ENCODE measurements around the gene AKAP13.
A peak's percentile ranks its signal among the peaks of the same experiment; 100 is the strongest.

Gene AKAP13

GRCh38 chr15:85495544-85495943 lies 115.1 kb downstream of the AKAP13 start:
- no peak for TF ChIP-seq ZFX (IDR thresholded peaks at IDR 0.05)
- H3K27ac ChIP-seq: no peak overlapping the region

- TF ChIP-seq CTCF (conservative IDR thresholded peaks at IDR 0.05) (no peak), ZFX (IDR thresholded peaks at IDR 0.05) (no peak)
- no peak overlapping the region; the same call in 1 of the 2 replicates for H3K27ac ChIP-seq
These were observed 115.7 kb downstream of the AKAP13 start for GRCh38 chr15:85496151-85496550.

- TF ChIP-seq ZFX (IDR thresholded peaks at IDR 0.05) (no peak), CTCF (conservative IDR thresholded peaks at IDR 0.05) (no peak)
- H3K27ac ChIP-seq: peak overlapping the region; percentile 36; the same call in 1 of the 2 replicates
These were observed 116.3 kb downstream of the AKAP13 start for GRCh38 chr15:85496551-85497171.

GRCh38 chr15:85497172-85497569 lies 116.8 kb downstream of the AKAP13 start:
- no peak overlapping the region; the same call in 1 of the 2 replicates for H3K27ac ChIP-seq
- TF ChIP-seq CTCF (conservative IDR thresholded peaks at IDR 0.05): no peak
- TF ChIP-seq ZFX (IDR thresholded peaks at IDR 0.05): no peak

- TF ChIP-seq CTCF (conservative IDR thresholded peaks at IDR 0.05): no peak
- no peak for TF ChIP-seq ZFX (IDR thresholded peaks at IDR 0.05)
- H3K27ac ChIP-seq: peak overlapping the region; percentile 34; the same call in 1 of the 2 replicates
These were observed 118.1 kb downstream of the AKAP13 start for GRCh38 chr15:85498471-85498870.

- H3K27ac ChIP-seq: peak overlapping the region; percentile 60; the same call in 1 of the 2 replicates
- TF ChIP-seq ZFX (IDR thresholded peaks at IDR 0.05) (no peak), CTCF (conservative IDR thresholded peaks at IDR 0.05) (no peak)
These were observed 119.0 kb downstream of the AKAP13 start for GRCh38 chr15:85499371-85499887.

- TF ChIP-seq ZFX (IDR thresholded peaks at IDR 0.05) (no peak), CTCF (conservative IDR thresholded peaks at IDR 0.05) (no peak)
- peak overlapping the region; percentile 60; the same call in 1 of the 2 replicates for H3K27ac ChIP-seq
These were observed 119.8 kb downstream of the AKAP13 start for GRCh38 chr15:85500060-85500708.

Measured in C4-2B (cell line).